HG03442 (cell line): ENCODE results near the gene PTX3.

Experiments
- ATAC-seq: cut with Tn5 transposase; IDR thresholded peaks from one replicate; pipeline ENCODE4 v1.9.1; 2021; ENCODE audit warnings: mild to moderate bottlenecking, moderate library complexity; ENCODE audit not compliant: unreplicated experiment

PTX3 gene

GRCh38 chr3:157420606-157421130 is 16.0 kb upstream of the PTX3 start:
- ATAC-seq = no peak

- ATAC-seq = no peak
These were observed 13.3 kb upstream of the PTX3 start for GRCh38 chr3:157423337-157423736.

GRCh38 chr3:157427901-157428300 is 8.7 kb upstream of the PTX3 start:
- no peak for ATAC-seq

GRCh38 chr3:157428853-157429252 is 7.8 kb upstream of the PTX3 start:
- ATAC-seq = no peak

GRCh38 chr3:157429708-157430107 is 6.9 kb upstream of the PTX3 start:
- no peak for ATAC-seq

GRCh38 chr3:157438194-157438730 is 1.6 kb downstream of the PTX3 start:
- ATAC-seq = no peak

- ATAC-seq = no peak
These were observed 4.5 kb downstream of the PTX3 start for GRCh38 chr3:157441102-157441624.

GRCh38 chr3:157442729-157443128 is 6.1 kb downstream of the PTX3 start:
- no peak for ATAC-seq

- ATAC-seq = no peak
These were observed 7.5 kb downstream of the PTX3 start for GRCh38 chr3:157443905-157444796.

- no peak for ATAC-seq
These were observed 8.1 kb downstream of the PTX3 start for GRCh38 chr3:157444797-157445184.

- no peak for ATAC-seq
These were observed 9.2 kb downstream of the PTX3 start for GRCh38 chr3:157445857-157446256.

GRCh38 chr3:157447026-157447694 is 10.5 kb downstream of the PTX3 start:
- ATAC-seq = no peak

GRCh38 chr3:157452097-157452496 is 15.4 kb downstream of the PTX3 start:
- no peak for ATAC-seq

GRCh38 chr3:157453824-157454223 is 17.2 kb downstream of the PTX3 start:
- no peak for ATAC-seq

GRCh38 chr3:157459706-157460105 is 23.1 kb downstream of the PTX3 start:
- ATAC-seq = no peak

GRCh38 chr3:157460253-157460652 is 23.6 kb downstream of the PTX3 start:
- ATAC-seq = no peak

GRCh38 chr3:157463816-157464215 is 27.2 kb downstream of the PTX3 start:
- ATAC-seq = no peak

GRCh38 chr3:157464321-157464720 is 27.7 kb downstream of the PTX3 start:
- ATAC-seq = no peak

- ATAC-seq = no peak
These were observed 29.1 kb downstream of the PTX3 start for GRCh38 chr3:157465741-157466140.

- ATAC-seq = no peak
These were observed 30.6 kb downstream of the PTX3 start for GRCh38 chr3:157467200-157467599.

- ATAC-seq = no peak
These were observed 33.1 kb downstream of the PTX3 start for GRCh38 chr3:157469561-157470294.
